Measurements from ENCODE around the gene MEGF9. TPM values are rescaled to one million over a fixed set of nuclear protein-coding genes. Genes with fewer than 3 reads are reported as not detected.

Gene MEGF9
- total and polyA plus RNA-seq, 2 experiments from 2014 or later, result 10.3 to 27.4 TPM

DNA sequence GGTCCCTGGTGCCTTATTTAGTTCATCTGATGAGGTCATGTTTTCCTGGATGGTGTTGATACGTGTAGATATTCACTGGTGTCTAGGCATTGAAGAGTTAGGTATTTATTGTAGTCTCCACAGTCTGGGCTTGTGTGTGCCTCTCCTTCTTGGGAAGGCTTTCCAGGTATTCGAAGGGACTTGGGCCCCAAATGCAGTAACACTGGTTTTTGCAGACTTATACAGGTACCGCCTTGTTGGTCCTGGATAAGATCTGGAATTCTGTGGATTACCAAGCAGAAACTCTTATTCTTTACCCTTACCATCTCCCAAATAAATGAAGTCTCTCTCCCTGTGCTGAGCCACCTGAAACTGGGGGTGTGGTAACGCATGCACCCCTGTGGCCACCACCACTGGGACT is 34.1 kb downstream of the MEGF9 start:
- DNase-seq (ENCODE audit: low spot score), result no peak
- Histone ChIP-seq H3K79me2 (peaks cover 31% of the 10 kb centered on the region), H3K27me3 (no peaks in the 10 kb centered on the region), H3K9me3 (ENCODE audit: low read depth) (no peaks in the 10 kb centered on the region), H3K9me2 (replicated peaks; ENCODE audit: insufficient read depth) (no peaks in the 10 kb centered on the region), H3K36me3 (replicated peaks; ENCODE audit: insufficient read depth, low read depth) (no peaks in the 10 kb centered on the region), H3K27ac (no peak overlapping the region), H3K4me2 (no peak overlapping the region), H3K4me3 (no peak overlapping the region), H2AFZ (no peak overlapping the region), H3K4me1 (ENCODE audit: insufficient read depth) (peaks cover 20% of the 10 kb centered on the region), H4K20me1 (ENCODE audit: insufficient read depth, poor library complexity, severe bottlenecking) (no peaks in the 10 kb centered on the region)
- no peak for TF ChIP-seq EZH2phosphoT487 (IDR thresholded peaks at IDR 0.05; ENCODE audit: low read depth, severe bottlenecking, unreplicated experiment)
- TF ChIP-seq, protein P1, sequence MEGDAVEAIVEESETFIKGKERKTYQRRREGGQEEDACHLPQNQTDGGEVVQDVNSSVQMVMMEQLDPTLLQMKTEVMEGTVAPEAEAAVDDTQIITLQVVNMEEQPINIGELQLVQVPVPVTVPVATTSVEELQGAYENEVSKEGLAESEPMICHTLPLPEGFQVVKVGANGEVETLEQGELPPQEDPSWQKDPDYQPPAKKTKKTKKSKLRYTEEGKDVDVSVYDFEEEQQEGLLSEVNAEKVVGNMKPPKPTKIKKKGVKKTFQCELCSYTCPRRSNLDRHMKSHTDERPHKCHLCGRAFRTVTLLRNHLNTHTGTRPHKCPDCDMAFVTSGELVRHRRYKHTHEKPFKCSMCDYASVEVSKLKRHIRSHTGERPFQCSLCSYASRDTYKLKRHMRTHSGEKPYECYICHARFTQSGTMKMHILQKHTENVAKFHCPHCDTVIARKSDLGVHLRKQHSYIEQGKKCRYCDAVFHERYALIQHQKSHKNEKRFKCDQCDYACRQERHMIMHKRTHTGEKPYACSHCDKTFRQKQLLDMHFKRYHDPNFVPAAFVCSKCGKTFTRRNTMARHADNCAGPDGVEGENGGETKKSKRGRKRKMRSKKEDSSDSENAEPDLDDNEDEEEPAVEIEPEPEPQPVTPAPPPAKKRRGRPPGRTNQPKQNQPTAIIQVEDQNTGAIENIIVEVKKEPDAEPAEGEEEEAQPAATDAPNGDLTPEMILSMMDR (IDR thresholded peaks at IDR 0.05; ENCODE audit: poor library complexity), result no peak
- no peak for TF ChIP-seq EZH2 (IDR thresholded peaks at IDR 0.05; ENCODE audit: borderline replicate concordance)
- WGBS (ENCODE audit: low lambda C conversion rate, missing lambda C conversion rate), result 94% methylated on average over 4 of the region's 4 CpGs

DNA sequence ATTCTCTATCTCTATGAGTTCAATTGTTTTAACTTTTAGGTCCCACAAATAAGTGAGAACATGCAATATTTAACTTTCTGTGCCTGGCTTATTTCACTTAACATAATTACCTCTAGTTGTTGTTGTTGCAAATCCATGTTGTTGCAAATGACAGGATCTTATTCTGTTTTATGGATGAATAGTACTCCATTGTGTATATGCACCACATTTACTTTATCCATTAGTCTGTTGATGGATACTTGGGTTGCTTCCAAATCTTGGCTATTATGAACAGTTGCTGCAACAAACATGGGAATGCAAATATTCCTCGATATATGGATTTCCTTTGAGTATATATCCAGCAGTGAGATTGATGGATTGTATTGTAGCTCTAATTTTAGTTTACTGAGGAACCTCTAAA is 36.3 kb downstream of the MEGF9 start:
- Histone ChIP-seq H3K79me2 (peaks cover 34% of the 10 kb centered on the region), H3K4me3 (no peak overlapping the region), H3K27me3 (no peaks in the 10 kb centered on the region), H2AFZ (no peak overlapping the region), H3K4me2 (no peak overlapping the region), H3K4me1 (ENCODE audit: insufficient read depth) (peaks cover 10% of the 10 kb centered on the region), H3K9me3 (ENCODE audit: low read depth) (no peaks in the 10 kb centered on the region), H4K20me1 (ENCODE audit: insufficient read depth, poor library complexity, severe bottlenecking) (no peaks in the 10 kb centered on the region), H3K9me2 (replicated peaks; ENCODE audit: insufficient read depth) (no peaks in the 10 kb centered on the region), H3K27ac (no peak overlapping the region), H3K36me3 (replicated peaks; ENCODE audit: insufficient read depth, low read depth) (no peaks in the 10 kb centered on the region)
- WGBS (ENCODE audit: low lambda C conversion rate, missing lambda C conversion rate), result 86% methylated on average over 1 of the region's 1 CpG
- no peak for DNase-seq (ENCODE audit: low spot score)
- no peak for TF ChIP-seq EZH2 (IDR thresholded peaks at IDR 0.05; ENCODE audit: borderline replicate concordance)
- TF ChIP-seq, protein P1 (IDR thresholded peaks at IDR 0.05; ENCODE audit: poor library complexity), result no peak
- no peak for TF ChIP-seq EZH2phosphoT487 (IDR thresholded peaks at IDR 0.05; ENCODE audit: low read depth, severe bottlenecking, unreplicated experiment)

DNA sequence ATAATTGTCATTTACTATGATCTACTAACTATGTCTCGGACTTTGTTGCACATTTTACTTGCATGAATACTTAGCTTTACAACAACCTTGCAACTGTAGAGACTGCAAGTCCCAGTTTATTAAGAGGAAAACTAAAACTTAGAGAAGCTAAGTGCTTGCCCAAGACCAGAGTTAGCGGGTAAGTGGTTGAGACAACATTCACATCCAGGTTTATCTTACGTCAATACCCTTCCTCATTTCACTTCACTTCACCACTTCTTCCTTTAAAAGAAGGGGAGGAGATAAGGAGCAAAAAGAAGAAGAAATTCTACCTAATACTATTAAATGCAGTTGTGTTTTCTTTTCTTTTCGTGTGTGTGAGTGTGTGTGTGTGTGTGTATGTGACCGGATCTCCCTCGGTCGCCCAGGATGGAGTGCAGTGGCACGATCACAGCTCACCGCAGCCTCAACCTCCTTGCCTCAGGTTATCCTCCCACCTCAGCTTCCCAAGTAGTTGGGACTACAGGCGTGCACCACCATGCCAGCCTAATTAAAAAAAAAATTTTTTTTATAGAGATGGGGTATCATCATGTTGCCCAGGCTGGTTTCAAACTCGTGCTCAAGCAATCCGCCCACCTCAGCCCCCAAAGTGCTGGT is 37.4 kb downstream of the MEGF9 start:
- no peak overlapping the region for H2AFZ ChIP-seq
- H3K9me3 ChIP-seq (ENCODE audit: low read depth), result no peaks in the 10 kb centered on the region
- H3K4me1 ChIP-seq (ENCODE audit: insufficient read depth), result peaks cover 10% of the 10 kb centered on the region
- TF ChIP-seq, protein P1 (IDR thresholded peaks at IDR 0.05; ENCODE audit: poor library complexity), result no peak
- no peak for TF ChIP-seq EZH2 (IDR thresholded peaks at IDR 0.05; ENCODE audit: borderline replicate concordance)
- TF ChIP-seq EZH2phosphoT487 (IDR thresholded peaks at IDR 0.05; ENCODE audit: low read depth, severe bottlenecking, unreplicated experiment), result no peak
- peaks cover 38% of the 10 kb centered on the region for H3K79me2 ChIP-seq
- no peaks in the 10 kb centered on the region for H3K9me2 ChIP-seq (replicated peaks; ENCODE audit: insufficient read depth)
- H3K4me2 ChIP-seq, result peak overlapping the region; percentile 22
- 84% methylated on average over 12 of the region's 12 CpGs for WGBS (ENCODE audit: low lambda C conversion rate, missing lambda C conversion rate)
- H3K36me3 ChIP-seq (replicated peaks; ENCODE audit: insufficient read depth, low read depth), result no peaks in the 10 kb centered on the region
- H3K27me3 ChIP-seq, result no peaks in the 10 kb centered on the region
- DNase-seq (ENCODE audit: low spot score), result no peak
- no peak overlapping the region for H3K27ac ChIP-seq
- no peak overlapping the region for H3K4me3 ChIP-seq
- H4K20me1 ChIP-seq (ENCODE audit: insufficient read depth, poor library complexity, severe bottlenecking), result no peaks in the 10 kb centered on the region
